22Rv1 (cell line): Measurements from ENCODE around the gene MAP3K21.

Experiments
- ZFX ChIP-seq: fragments of 450-650 bp; IDR thresholded peaks from 2 replicates; pipeline ENCODE4 v1.6.1; 2017; ENCODE audit warnings: antibody characterized with exemption, borderline replicate concordance
- TF ChIP-seq, protein P1 (sequence below): fragments of 450-650 bp; IDR thresholded peaks from 2 replicates; pipeline ENCODE4 v1.5.1; 2017; ENCODE audit warnings: mild to moderate bottlenecking

DNA sequence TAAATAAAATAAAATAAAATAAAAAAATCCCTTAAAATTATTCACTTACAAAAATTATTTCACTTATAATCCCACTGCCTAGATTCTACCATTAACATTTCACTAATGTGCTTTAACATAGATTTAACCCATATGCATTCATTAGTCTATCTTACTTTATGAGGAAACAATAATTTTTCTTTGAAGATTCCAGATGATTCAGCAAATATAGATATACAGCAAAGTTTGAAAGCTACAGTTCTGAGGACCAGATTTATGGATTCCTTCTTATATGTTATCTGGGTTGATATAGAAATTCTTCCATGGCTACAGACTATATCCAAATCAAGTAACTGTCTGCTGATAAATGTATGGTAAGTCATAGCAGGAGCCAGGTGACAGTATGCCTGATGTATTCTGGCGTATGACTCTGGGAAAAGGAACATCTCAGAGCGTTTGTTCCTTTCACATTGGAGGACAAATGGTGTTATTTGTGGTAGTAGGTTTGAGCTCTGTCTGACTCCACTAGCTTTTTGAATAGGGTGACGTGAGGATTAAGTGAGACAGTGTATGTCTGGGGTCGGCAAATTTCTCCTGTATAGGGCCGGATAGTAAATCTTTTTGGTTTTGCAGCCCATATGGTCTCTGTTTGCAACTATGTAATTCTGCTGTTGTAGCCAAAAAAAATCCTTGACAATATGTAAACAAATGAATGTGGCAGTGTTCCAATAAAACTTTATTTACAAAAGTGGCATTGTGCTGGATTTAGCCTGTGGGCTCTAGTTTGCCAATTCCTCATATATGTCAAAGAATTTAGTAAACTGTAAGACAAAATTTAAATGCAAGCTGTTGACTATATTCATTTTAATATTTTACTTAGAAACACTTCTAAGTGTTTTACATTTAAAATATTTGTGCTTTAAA is 9.3 kb downstream of the MAP3K21 start:
- TF ChIP-seq, protein P1, sequence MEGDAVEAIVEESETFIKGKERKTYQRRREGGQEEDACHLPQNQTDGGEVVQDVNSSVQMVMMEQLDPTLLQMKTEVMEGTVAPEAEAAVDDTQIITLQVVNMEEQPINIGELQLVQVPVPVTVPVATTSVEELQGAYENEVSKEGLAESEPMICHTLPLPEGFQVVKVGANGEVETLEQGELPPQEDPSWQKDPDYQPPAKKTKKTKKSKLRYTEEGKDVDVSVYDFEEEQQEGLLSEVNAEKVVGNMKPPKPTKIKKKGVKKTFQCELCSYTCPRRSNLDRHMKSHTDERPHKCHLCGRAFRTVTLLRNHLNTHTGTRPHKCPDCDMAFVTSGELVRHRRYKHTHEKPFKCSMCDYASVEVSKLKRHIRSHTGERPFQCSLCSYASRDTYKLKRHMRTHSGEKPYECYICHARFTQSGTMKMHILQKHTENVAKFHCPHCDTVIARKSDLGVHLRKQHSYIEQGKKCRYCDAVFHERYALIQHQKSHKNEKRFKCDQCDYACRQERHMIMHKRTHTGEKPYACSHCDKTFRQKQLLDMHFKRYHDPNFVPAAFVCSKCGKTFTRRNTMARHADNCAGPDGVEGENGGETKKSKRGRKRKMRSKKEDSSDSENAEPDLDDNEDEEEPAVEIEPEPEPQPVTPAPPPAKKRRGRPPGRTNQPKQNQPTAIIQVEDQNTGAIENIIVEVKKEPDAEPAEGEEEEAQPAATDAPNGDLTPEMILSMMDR: no peak
- no peak for TF ChIP-seq ZFX
